IMR-90 (cell line): ENCODE measurements around the gene LGALS1. TPM values are rescaled to one million over a fixed set of nuclear protein-coding genes. Genes with fewer than 3 reads are reported as not detected.

Experiments
- ATAC-seq: fragments of 200-7000 bp; cut with Tn5 transposase; 2 replicates; pipeline ENCODE4 v1.9.1; 2020; ENCODE audit warnings: low read depth, mild to moderate bottlenecking, moderate library complexity
- BruUV-seq: library from RNA; stranded (reverse); fragments of 400-500 nt; replicated peaks from 2 replicates; lab custom pipeline; 2021; lab: Mats Ljungman, UMichigan
- CTCF ChIA-PET: fragments of 300-600 bp; formaldehyde crosslinking; extraction: SDS; loops from one replicate; lab custom pipeline; 2021; ENCODE audit warnings: antibody characterized with exemption; lab: Yijun Ruan, JAX
- POLR2A ChIA-PET: fragments of 300-600 bp; sonication (Branson Sonifier 250); formaldehyde crosslinking; loops from one replicate; lab custom pipeline; 2022; ENCODE audit warnings: antibody characterized with exemption; ENCODE audit not compliant: unreplicated experiment; lab: Charles Lee
- DNase-seq: peaks from one replicate; pipeline ENCODE4 v3.0.0; 2013
- H2AFZ ChIP-seq: replicated peaks from 2 replicates; pipeline ENCODE3; 2013; ENCODE audit warnings: low read length, mild to moderate bottlenecking; ENCODE audit not compliant: poor library complexity
- H2AK5ac ChIP-seq: 2 replicates; pipeline ENCODE4 v1.6.1; 2013; ENCODE audit warnings: low read depth, low read length, inconsistent platforms
- H2AK9ac ChIP-seq: replicated peaks from 2 replicates; pipeline ENCODE3; 2013; ENCODE audit warnings: mild to moderate bottlenecking, low read depth, low read length, moderate library complexity; ENCODE audit not compliant: poor library complexity
- H2BK120ac ChIP-seq: 2 replicates; pipeline ENCODE4 v1.6.1; 2013; ENCODE audit warnings: low read depth, low read length, inconsistent platforms
- H2BK15ac ChIP-seq: 3 replicates; pipeline ENCODE4 v1.6.1; 2013; ENCODE audit warnings: low read depth, low read length, inconsistent platforms
- H2BK20ac ChIP-seq: 2 replicates; pipeline ENCODE4 v1.6.1; 2013; ENCODE audit warnings: low read depth, mild to moderate bottlenecking, inconsistent platforms, low read length, moderate library complexity
- H2BK5ac ChIP-seq: 2 replicates; pipeline ENCODE4 v1.6.1; 2013; ENCODE audit warnings: mild to moderate bottlenecking, low read depth, low read length, inconsistent platforms; ENCODE audit not compliant: poor library complexity, severe bottlenecking
- H3K14ac ChIP-seq: replicated peaks from 2 replicates; pipeline ENCODE4 v1.6.1; 2013; ENCODE audit warnings: low read depth, low read length, inconsistent platforms
- H3K18ac ChIP-seq: 2 replicates; pipeline ENCODE4 v1.6.1; 2013; ENCODE audit warnings: low read depth, low read length, control low read depth
- H3K23ac ChIP-seq: 2 replicates; pipeline ENCODE4 v1.6.1; 2013; ENCODE audit warnings: low read depth, low read length, inconsistent platforms
- H3K27ac ChIP-seq: 2 replicates; pipeline ENCODE4 v1.5.1; 2013; ENCODE audit warnings: mild to moderate bottlenecking, control low read depth, low read length; ENCODE audit not compliant: insufficient read depth
- H3K27me3 ChIP-seq: 2 replicates; pipeline ENCODE4 v1.6.1; 2013; ENCODE audit warnings: low read length; ENCODE audit not compliant: control insufficient read depth, insufficient read depth
- H3K36me3 ChIP-seq: 2 replicates; pipeline ENCODE4 v1.6.1; 2013; ENCODE audit warnings: low read length, mixed read lengths; ENCODE audit not compliant: control insufficient read depth, insufficient read depth
- H3K4ac ChIP-seq: 2 replicates; pipeline ENCODE4 v1.6.1; 2013; ENCODE audit warnings: low read depth, low read length, inconsistent platforms
- H3K4me1 ChIP-seq: 2 replicates; pipeline ENCODE4 v1.6.1; 2013; ENCODE audit warnings: low read length, mixed read lengths; ENCODE audit not compliant: control insufficient read depth, insufficient read depth
- H3K4me2 ChIP-seq: 2 replicates; pipeline ENCODE4 v1.6.1; 2013; ENCODE audit warnings: low read depth, mild to moderate bottlenecking, control low read depth, low read length, moderate library complexity
- H3K4me3 ChIP-seq: 2 replicates; pipeline ENCODE4 v1.5.1; 2013; ENCODE audit warnings: low read depth, mild to moderate bottlenecking, control low read depth, low read length, moderate library complexity; ENCODE audit not compliant: insufficient read depth
- H3K56ac ChIP-seq: 2 replicates; pipeline ENCODE4 v1.6.1; 2013; ENCODE audit warnings: low read length, inconsistent platforms; ENCODE audit not compliant: insufficient read depth; ENCODE audit errors: extremely low read depth
- H3K79me1 ChIP-seq, 2 experiments: 2 replicates each; pipeline ENCODE4 v1.6.1; 2013; ENCODE audit warnings: low read length in 2 of 2, inconsistent platforms in 1 of 2, low read depth in 1 of 2
- H3K9ac ChIP-seq: 2 replicates; pipeline ENCODE4 v1.6.1; 2013; ENCODE audit warnings: low read depth, low read length, control low read depth
- H3K9me1 ChIP-seq: 2 replicates; pipeline ENCODE4 v1.6.1; 2013; ENCODE audit warnings: low read length, inconsistent platforms; ENCODE audit not compliant: insufficient read depth
- H3K9me3 ChIP-seq: 2 replicates; pipeline ENCODE4 v1.6.1; 2013; ENCODE audit warnings: low read length; ENCODE audit not compliant: control insufficient read depth, insufficient read depth
- H4K20me1 ChIP-seq: 2 replicates; pipeline ENCODE4 v1.6.1; 2013; ENCODE audit warnings: low read length, inconsistent platforms; ENCODE audit not compliant: insufficient read depth
- H4K5ac ChIP-seq: 2 replicates; pipeline ENCODE4 v1.6.1; 2013; ENCODE audit warnings: mild to moderate bottlenecking, low read depth, low read length, control low read depth
- H4K8ac ChIP-seq, 2 experiments: 2 replicates each; pipeline ENCODE4 v1.6.1; 2013; ENCODE audit warnings: low read depth in 2 of 2, low read length in 2 of 2, control low read depth in 1 of 2, inconsistent platforms in 1 of 2
- H4K91ac ChIP-seq: 2 replicates; pipeline ENCODE4 v1.6.1; 2013; ENCODE audit warnings: low read depth, low read length, inconsistent platforms; ENCODE audit not compliant: insufficient read depth
- CEBPB ChIP-seq: IDR thresholded peaks from 2 replicates; pipeline ENCODE4 v1.6.1; 2012; ENCODE audit warnings: low read depth, low read length, improper control_type of control experiment
- CTCF ChIP-seq: conservative IDR thresholded peaks from 2 replicates; pipeline ENCODE4 v1.5.1; 2012; ENCODE audit warnings: mild to moderate bottlenecking, low read depth, low read length, improper control_type of control experiment
- RAD21 ChIP-seq: IDR thresholded peaks from 2 replicates; pipeline ENCODE4 v1.6.1; 2012; ENCODE audit warnings: low read length, improper control_type of control experiment
- SMC3 ChIP-seq: fragments of 150-350 bp; IDR thresholded peaks from 2 replicates; pipeline ENCODE4 v1.6.1; 2016; ENCODE audit warnings: low read depth, mild to moderate bottlenecking, antibody characterized with exemption, low read length, moderate library complexity
- WGBS, 2 experiments: methylation state at CpG; one replicate each; pipeline versions ENCODE4 v1.1.5 to v1.1.7; 2013; ENCODE audit warnings: missing lambda C conversion rate in 2 of 2; ENCODE audit not compliant: insufficient read length in 1 of 2; ENCODE audit errors: extremely low coverage in 2 of 2; 5-methylcytosine and 5-hydroxymethylcytosine counted together
- dilution Hi-C: fragments of 300-500 bp; cut with HindIII; formaldehyde crosslinking; loops from one replicate; pipeline ENCODE4 v1.14.3; 2018; ENCODE audit warnings: low sequenced_read_pairs; ENCODE audit not compliant: unreplicated experiment
- in situ Hi-C: fragments of 300-500 bp; cut with MboI; formaldehyde crosslinking; loops from 3 replicates; pipeline ENCODE4 v1.14.3; 2019; ENCODE audit warnings: low sequenced_read_pairs, inconsistent platforms, mixed read lengths
- intact Hi-C: fragments of 100-400 bp; cut with micrococcal nuclease; formaldehyde crosslinking; loops from 2 replicates; pipeline ENCODE4 v1.10.0; 2022
- polyA plus RNA-seq, 3 experiments: library from polyadenylated mRNA; depleted of rRNA; stranded (reverse); fragments of >200 nt; gene quantifications; 2 replicates each; pipeline ENCODE4 v1.2.3, GENCODE V29; 2012; ENCODE audit warnings: low replicate concordance in 1 of 3
- total RNA-seq: library from RNA; depleted of rRNA; stranded (reverse); fragments of >200 nt; gene quantifications from 2 replicates; pipeline ENCODE4 v1.2.3, GENCODE V29; 2012

Gene LGALS1
- total and polyA plus RNA-seq, 2 of the 4 experiments (the other 2 are of a cell fraction), result 11,896 to 15,383 TPM

- Histone ChIP-seq H4K20me1 (peaks cover 9% of the 10 kb centered on the region), H3K9ac (peak overlapping the region; percentile 43; the same call in 1 of the 2 replicates), H2BK15ac (no peak overlapping the region), H2AK5ac (peak overlapping the region; percentile 99), H4K91ac (no peak overlapping the region), H3K56ac (no peak overlapping the region), H3K23ac (no peak overlapping the region), H3K14ac (no peak overlapping the region), H3K4me3 (no peak overlapping the region), H3K4ac (peak overlapping the region; percentile 55), H3K27ac (no peak overlapping the region), H2AK9ac (peak overlapping the region; percentile 81), H2BK120ac (peak overlapping the region; percentile 10; the same call in 1 of the 2 replicates), H4K8ac (peak overlapping the region in 1 of 2 experiments; percentile 73; a peak in 2 of 4 replicates), H3K36me3 (peaks cover 43% of the 10 kb centered on the region), H2BK5ac (no peak overlapping the region), H3K79me1 (peaks cover 0 to 45% of the 10 kb centered on the region in 2 experiments; a peak in 3 of 4 replicates), H3K27me3 (no peaks in the 10 kb centered on the region), H3K4me2 (no peak overlapping the region), H4K5ac (no peak overlapping the region), H3K9me3 (no peaks in the 10 kb centered on the region), H3K9me1 (no peaks in the 10 kb centered on the region), H3K4me1 (peaks cover 15% of the 10 kb centered on the region), H3K18ac (no peak overlapping the region), H2AFZ (peak overlapping the region; percentile 79), H2BK20ac (peak overlapping the region; percentile 9; the same call in 1 of the 2 replicates)
- BruUV-seq, result no TSS peak
- DNase-seq (peak; percentile 57), ATAC-seq (peak; percentile 92)
- intact Hi-C loops (loop anchor here (1.0 to 5.0 kb wide), 4 partner anchors 32 to 148 kb away; partner anchors contain the start of gene LGALS1), dilution Hi-C loops (no loop called here), in situ Hi-C loops (loop anchor here (5.0 kb wide), 1 partner anchor 149 kb away; no protein-coding TSS in a partner anchor)
- 0% methylated on average over 1 of the region's 9 CpGs; no CpG with 5 or more reads in 1 of the 2 experiments for WGBS, 2 experiments
- CTCF ChIA-PET, result interaction anchor here (0.5 to 3.0 kb wide), 15 partner anchors 9 to 164 kb away, joined by 3 to 24 read pairs (median 4); partner anchors contain the start of genes GCAT, NOL12 and PDXP
- POLR2A ChIA-PET, result interaction anchor here (0.5 to 1.7 kb wide), 6 partner anchors 15 to 138 kb away, joined by 3 to 10 read pairs (median 6); partner anchors contain the start of gene PDXP
- TF ChIP-seq RAD21 (peak; percentile 82), CEBPB (no peak), SMC3 (peak; percentile 90), CTCF (peak; percentile 82)
Observed at GRCh38 chr22:37643225-37643847, 32.1 kb upstream of the LGALS1 start.
